ENCODE measurements around the gene PDE2A.

PDE2A gene

GRCh38 chr11:72655014-72655413, 19.2 kb downstream of the PDE2A start:
- no peak for DNase-seq

- no peak for DNase-seq
Observed at GRCh38 chr11:72653649-72654048, 20.6 kb downstream of the PDE2A start.

GRCh38 chr11:72652873-72653630, 21.2 kb downstream of the PDE2A start:
- DNase-seq = no peak

- no peak for DNase-seq
Observed at GRCh38 chr11:72652133-72652532, 22.1 kb downstream of the PDE2A start.

- DNase-seq = no peak
Observed at GRCh38 chr11:72649215-72649976, 24.8 kb downstream of the PDE2A start.

- DNase-seq = no peak
Observed at GRCh38 chr11:72648384-72649136, 25.7 kb downstream of the PDE2A start.

- no peak for DNase-seq
Observed at GRCh38 chr11:72647882-72648281, 26.3 kb downstream of the PDE2A start.

GRCh38 chr11:72646472-72646871, 27.8 kb downstream of the PDE2A start:
- no peak for DNase-seq

- no peak for DNase-seq
Observed at GRCh38 chr11:72646024-72646423, 28.2 kb downstream of the PDE2A start.

- DNase-seq = no peak
Observed at GRCh38 chr11:72643547-72643946, 30.7 kb downstream of the PDE2A start.

GRCh38 chr11:72642884-72643522, 31.2 kb downstream of the PDE2A start:
- DNase-seq = peak; percentile 29

- no peak for DNase-seq
Observed at GRCh38 chr11:72642043-72642883, 32.0 kb downstream of the PDE2A start.

GRCh38 chr11:72641522-72642042, 32.6 kb downstream of the PDE2A start:
- no peak for DNase-seq

GRCh38 chr11:72639502-72640375, 34.5 kb downstream of the PDE2A start:
- DNase-seq = no peak

GRCh38 chr11:72637926-72638325, 36.3 kb downstream of the PDE2A start:
- no peak for DNase-seq

GRCh38 chr11:72637198-72637597, 37.0 kb downstream of the PDE2A start:
- no peak for DNase-seq

- no peak for DNase-seq
Observed at GRCh38 chr11:72636376-72636775, 37.8 kb downstream of the PDE2A start.

GRCh38 chr11:72635933-72636332, 38.3 kb downstream of the PDE2A start:
- DNase-seq = no peak

GRCh38 chr11:72635309-72635915, 38.8 kb downstream of the PDE2A start:
- DNase-seq = no peak

- DNase-seq = no peak
Observed at GRCh38 chr11:72634472-72635095, 39.6 kb downstream of the PDE2A start.
